Osteoblast (primary cell): ENCODE data around the gene MTRFR. TPM values are rescaled to one million over a fixed set of nuclear protein-coding genes. Genes with fewer than 3 reads are reported as not detected.

ENCODE experiments used
- DNase-seq: peaks from one replicate; pipeline ENCODE4 v3.0.0; 2011; ENCODE audit warnings: low spot score, mixed read lengths; ENCODE audit not compliant: insufficient read length; ENCODE audit errors: missing footprints
- H2AFZ ChIP-seq: 2 replicates; pipeline ENCODE4 v1.6.0; 2011; ENCODE audit warnings: mild to moderate bottlenecking, low read length
- H3K27ac ChIP-seq: 2 replicates; pipeline ENCODE4 v1.5.1; 2011; ENCODE audit warnings: mild to moderate bottlenecking, low read depth, low read length, moderate library complexity
- H3K27me3 ChIP-seq: 2 replicates; pipeline ENCODE4 v1.6.0; 2012; ENCODE audit warnings: mild to moderate bottlenecking, control low read depth, inconsistent platforms, low read length, moderate library complexity; ENCODE audit not compliant: insufficient read depth
- H3K36me3 ChIP-seq: 2 replicates; pipeline ENCODE4 v1.5.1; 2011; ENCODE audit warnings: mild to moderate bottlenecking, low read length, control low read depth, moderate library complexity; ENCODE audit not compliant: insufficient read depth
- H3K4me1 ChIP-seq: 2 replicates; pipeline ENCODE4 v1.5.1; 2011; ENCODE audit warnings: mild to moderate bottlenecking, low read length, control low read depth, moderate library complexity; ENCODE audit not compliant: insufficient read depth
- H3K4me2 ChIP-seq: 2 replicates; pipeline ENCODE4 v1.6.0; 2011; ENCODE audit warnings: mild to moderate bottlenecking, low read length; ENCODE audit not compliant: insufficient read depth
- H3K4me3 ChIP-seq: fragments of 200-600 bp; sonication (generic); 3 replicates; pipeline ENCODE4 v1.5.1; 2012; ENCODE audit warnings: mild to moderate bottlenecking, low read length, inconsistent platforms; ENCODE audit not compliant: insufficient read depth
- H3K79me2 ChIP-seq: 2 replicates; pipeline ENCODE4 v1.6.0; 2012; ENCODE audit warnings: mild to moderate bottlenecking, low read length, control low read depth, inconsistent platforms; ENCODE audit not compliant: insufficient read depth
- H3K9me3 ChIP-seq: 2 replicates; pipeline ENCODE4 v1.5.1; 2011; ENCODE audit warnings: low read depth, low read length, control low read depth
- H4K20me1 ChIP-seq: 2 replicates; pipeline ENCODE4 v1.6.0; 2012; ENCODE audit warnings: mild to moderate bottlenecking, low read length, control low read depth; ENCODE audit not compliant: insufficient read depth
- CTCF ChIP-seq: IDR thresholded peaks from 2 replicates; pipeline ENCODE4 v1.5.1; 2011; ENCODE audit warnings: mild to moderate bottlenecking, low read depth, low read length, moderate library complexity; ENCODE audit errors: extremely low read depth
- total RNA-seq: library from RNA; depleted of rRNA; stranded (reverse); fragments of >200 nt; gene quantifications from 2 replicates; pipeline ENCODE4 v1.2.3, GENCODE V29; 2012

MTRFR gene
- total RNA-seq, 1 donor: 16.3 TPM

- H3K36me3 ChIP-seq: peaks cover 86% of the 10 kb centered on the region
- no peak overlapping the region for H2AFZ ChIP-seq
- DNase-seq: no peak
- H3K9me3 ChIP-seq: no peaks in the 10 kb centered on the region
- peaks cover 30% of the 10 kb centered on the region for H3K79me2 ChIP-seq
- no peak for TF ChIP-seq CTCF
- peaks cover 21% of the 10 kb centered on the region for H4K20me1 ChIP-seq
- H3K27ac ChIP-seq: no peak overlapping the region
- H3K4me3 ChIP-seq: no peak overlapping the region
- no peaks in the 10 kb centered on the region for H3K27me3 ChIP-seq
- no peaks in the 10 kb centered on the region for H3K4me1 ChIP-seq
- H3K4me2 ChIP-seq: no peak overlapping the region
Observed at GRCh38 chr12:123258593-123258992, 25.4 kb downstream of the MTRFR start.

- DNase-seq: no peak
- Histone ChIP-seq H4K20me1 (peaks cover 24% of the 10 kb centered on the region), H3K9me3 (no peaks in the 10 kb centered on the region), H3K36me3 (peaks cover 85% of the 10 kb centered on the region), H3K4me2 (no peak overlapping the region), H3K4me1 (no peaks in the 10 kb centered on the region), H3K79me2 (peaks cover 33% of the 10 kb centered on the region), H3K27me3 (no peaks in the 10 kb centered on the region), H3K27ac (no peak overlapping the region), H2AFZ (no peak overlapping the region), H3K4me3 (no peak overlapping the region)
- no peak for TF ChIP-seq CTCF
Observed at GRCh38 chr12:123260081-123260480, 26.8 kb downstream of the MTRFR start.

- no peak overlapping the region for H3K4me3 ChIP-seq
- peaks cover 84% of the 10 kb centered on the region for H3K36me3 ChIP-seq
- H3K4me1 ChIP-seq: no peaks in the 10 kb centered on the region
- no peaks in the 10 kb centered on the region for H3K9me3 ChIP-seq
- no peak for DNase-seq
- H4K20me1 ChIP-seq: peaks cover 27% of the 10 kb centered on the region
- no peak overlapping the region for H3K27ac ChIP-seq
- H3K79me2 ChIP-seq: peaks cover 42% of the 10 kb centered on the region
- TF ChIP-seq CTCF: no peak
- H3K4me2 ChIP-seq: no peak overlapping the region
- no peaks in the 10 kb centered on the region for H3K27me3 ChIP-seq
- H2AFZ ChIP-seq: no peak overlapping the region
Observed at GRCh38 chr12:123261196-123261595, 28.0 kb downstream of the MTRFR start.

- no peaks in the 10 kb centered on the region for H3K9me3 ChIP-seq
- TF ChIP-seq CTCF: no peak
- H3K27me3 ChIP-seq: no peaks in the 10 kb centered on the region
- H3K79me2 ChIP-seq: peaks cover 63% of the 10 kb centered on the region
- H4K20me1 ChIP-seq: peaks cover 43% of the 10 kb centered on the region
- H3K4me2 ChIP-seq: no peak overlapping the region
- peaks cover 78% of the 10 kb centered on the region for H3K36me3 ChIP-seq
- H3K4me3 ChIP-seq: no peak overlapping the region
- DNase-seq: peak; percentile 54
- no peaks in the 10 kb centered on the region for H3K4me1 ChIP-seq
- H3K27ac ChIP-seq: no peak overlapping the region
- no peak overlapping the region for H2AFZ ChIP-seq
Observed at GRCh38 chr12:123263196-123263817, 30.1 kb downstream of the MTRFR start.
